ENCODE data around the gene WFDC5.

The WFDC5 gene

GRCh38 chr20:45121388-45121787 is 6.4 kb upstream of the WFDC5 start:
- H3K9me3 ChIP-seq (ENCODE audit: control insufficient read depth, insufficient read depth, low read depth, low read length) = no peaks in the 10 kb centered on the region
- CTCF ChIA-PET = interaction anchor here (1.4 to 2.5 kb wide), 3 partner anchors 9 to 170 kb away, joined by 5 to 7 read pairs (median 7); no protein-coding TSS in a partner anchor
- H3K4me3 ChIP-seq (ENCODE audit: low read depth, low read length) = no peak overlapping the region
- H3K4me1 ChIP-seq (ENCODE audit: control insufficient read depth, insufficient read depth, low read length) = no peaks in the 10 kb centered on the region
- TF ChIP-seq GFI1B (tag by site-specific recombination; IDR thresholded peaks at IDR 0.05) = no peak
- no peak for TF ChIP-seq MZF1 (tag by site-specific recombination; IDR thresholded peaks at IDR 0.05; ENCODE audit: borderline replicate concordance)
- no peak for TF ChIP-seq SCRT2 (tag by site-specific recombination; IDR thresholded peaks at IDR 0.05)
- TF ChIP-seq ZNF560 (tag by site-specific recombination; IDR thresholded peaks at IDR 0.05; ENCODE audit: borderline replicate concordance) = no peak
- TF ChIP-seq MYNN (tag by site-specific recombination; IDR thresholded peaks at IDR 0.05; ENCODE audit: borderline replicate concordance) = no peak
- TF ChIP-seq ZBTB20 (tag by site-specific recombination; IDR thresholded peaks at IDR 0.05) = no peak
- TF ChIP-seq BCL11A (tag by site-specific recombination; IDR thresholded peaks at IDR 0.05; ENCODE audit: low read depth) = no peak
- no peak for TF ChIP-seq ZNF76 (tag by site-specific recombination; IDR thresholded peaks at IDR 0.05; ENCODE audit: borderline replicate concordance, low read depth)
- no peak for TF ChIP-seq ZNF248 (tag by site-specific recombination; IDR thresholded peaks at IDR 0.05)
- TF ChIP-seq ZNF140 (tag by site-specific recombination; IDR thresholded peaks at IDR 0.05) = no peak
- no peak for TF ChIP-seq ZNF24 (tag by site-specific recombination; IDR thresholded peaks at IDR 0.05)
- no peak for TF ChIP-seq ZNF621 (tag by site-specific recombination; IDR thresholded peaks at IDR 0.05)
- TF ChIP-seq SP2 (tag by site-specific recombination; IDR thresholded peaks at IDR 0.05) = no peak
- TF ChIP-seq WT1 (tag by site-specific recombination; IDR thresholded peaks at IDR 0.05) = no peak
- no peak for TF ChIP-seq YY1 (tag by site-specific recombination; IDR thresholded peaks at IDR 0.05)
- no peak for TF ChIP-seq BCL11B (tag by site-specific recombination; IDR thresholded peaks at IDR 0.05; ENCODE audit: low read depth)
- TF ChIP-seq ZNF518A (tag by site-specific recombination; conservative IDR thresholded peaks at IDR 0.05; ENCODE audit: low read depth) = no peak
- TF ChIP-seq ZNF580 (tag by site-specific recombination; IDR thresholded peaks at IDR 0.05) = no peak
- TF ChIP-seq ZNF362 (tag by site-specific recombination; IDR thresholded peaks at IDR 0.05) = no peak
- no peak for TF ChIP-seq TRIM28 (IDR thresholded peaks at IDR 0.05; ENCODE audit: borderline replicate concordance, low read length)
- POLR2A ChIA-PET = no interaction called here
- no peaks in the 10 kb centered on the region for H3K36me3 ChIP-seq (ENCODE audit: control insufficient read depth in 2 of 2, insufficient read depth in 1 of 2, low read length in 2 of 2)
- H3K27ac ChIP-seq (ENCODE audit: extremely low read depth, low read depth, low read length) = no peak overlapping the region

GRCh38 chr20:45119556-45120266 is 4.7 kb upstream of the WFDC5 start:
- POLR2A ChIA-PET = no interaction called here
- no peaks in the 10 kb centered on the region for H3K36me3 ChIP-seq (ENCODE audit: control insufficient read depth in 2 of 2, insufficient read depth in 1 of 2, low read length in 2 of 2)
- H3K4me1 ChIP-seq (ENCODE audit: control insufficient read depth, insufficient read depth, low read length) = no peaks in the 10 kb centered on the region
- no peak overlapping the region for H3K27ac ChIP-seq (ENCODE audit: extremely low read depth, low read depth, low read length)
- no peaks in the 10 kb centered on the region for H3K9me3 ChIP-seq (ENCODE audit: control insufficient read depth, insufficient read depth, low read depth, low read length)
- CTCF ChIA-PET = interaction anchor here (1.1 to 2.5 kb wide), 2 partner anchors 8 to 171 kb away, joined by 7 read pairs; no protein-coding TSS in a partner anchor
- H3K4me3 ChIP-seq (ENCODE audit: low read depth, low read length) = no peak overlapping the region
- TF ChIP-seq TCF7L2 (IDR thresholded peaks at IDR 0.05; ENCODE audit: borderline replicate concordance, low read depth, low read length) = no peak
- TF ChIP-seq ZNF529 (tag by site-specific recombination; IDR thresholded peaks at IDR 0.05; ENCODE audit: insufficient replicate concordance) = no peak
- no peak for TF ChIP-seq ZIC2 (tag by site-specific recombination; IDR thresholded peaks at IDR 0.05)
- TF ChIP-seq ZNF777 (tag by site-specific recombination; IDR thresholded peaks at IDR 0.05; ENCODE audit: borderline replicate concordance) = no peak
- no peak for TF ChIP-seq ZNF37A (tag by site-specific recombination; IDR thresholded peaks at IDR 0.05)
- no peak for TF ChIP-seq ZNF148 (tag by site-specific recombination; IDR thresholded peaks at IDR 0.05; ENCODE audit: borderline replicate concordance)
